HepG2 (cell line): ENCODE measurements around the gene RNASE4. TPM values are rescaled to one million over a fixed set of nuclear protein-coding genes. Genes with fewer than 3 reads are reported as not detected.
"Not testable (repeated sequence)": the region's sequence is repeated elsewhere in the genome, so short reads cannot be mapped to it uniquely, and the experiment has no call there.

ENCODE experiments used
- ATAC-seq: fragments of 200-7000 bp; cut with Tn5 transposase; 3 replicates; pipeline ENCODE4 v1.9.1; 2020; ENCODE audit warnings: mild to moderate bottlenecking, moderate library complexity
- BruUV-seq: library from RNA; stranded (reverse); fragments of 400-500 nt; replicated peaks from 2 replicates; lab custom pipeline; 2021; lab: Mats Ljungman, UMichigan
- CTCF ChIA-PET: fragments of 300-600 bp; formaldehyde crosslinking; extraction: SDS; loops from one replicate; lab custom pipeline; 2021; ENCODE audit warnings: low total read pairs, inconsistent platforms, low intra/inter-chr PET ratio; lab: Yijun Ruan, JAX
- POLR2A ChIA-PET: fragments of 350-600 bp; sonication (Branson Sonifier 250); formaldehyde crosslinking; loops from one replicate; lab custom pipeline; 2020; ENCODE audit warnings: antibody characterized with exemption, inconsistent platforms; lab: Yijun Ruan, JAX
- DNase-seq: peaks from one replicate; pipeline ENCODE4 v3.0.0-alpha.2; 2015; ENCODE audit warnings: low spot score
- FAIRE-seq: peaks from 3 replicates; lab custom pipeline; 2011; peaks lifted over from hg19 to GRCh38; lab: Jason Lieb, UNC
- H2AFZ ChIP-seq: one replicate; pipeline ENCODE4 v1.6.1; 2011; ENCODE audit warnings: low read length, inconsistent platforms
- H3K27ac ChIP-seq: fragments of 300-600 bp; 3 replicates; pipeline ENCODE4 v1.8.0; 2011; ENCODE audit warnings: mixed run types, mild to moderate bottlenecking, mixed read lengths, low read length, inconsistent platforms; ENCODE audit not compliant: insufficient read depth; ENCODE audit errors: extremely low read length
- H3K27me3 ChIP-seq, 2 experiments: fragments of 200-600 bp in 1 of 2; 2 replicates in 1 of 2; 3 replicates in 1 of 2; pipeline versions ENCODE4 v1.6.0 to v1.8.0; 2011; ENCODE audit warnings: low read length in 2 of 2, mild to moderate bottlenecking in 2 of 2, moderate library complexity in 2 of 2, inconsistent platforms in 1 of 2; ENCODE audit not compliant: insufficient read depth in 2 of 2, control insufficient read depth in 1 of 2
- H3K36me3 ChIP-seq, 2 experiments: fragments of 200-600 bp in 1 of 2; replicated peaks in 1 of 2; 2 replicates in 1 of 2; 3 replicates in 1 of 2; pipeline versions ENCODE4 v1.5.1 to v1.8.0; 2011; ENCODE audit warnings: low read length in 2 of 2, inconsistent platforms in 1 of 2; ENCODE audit not compliant: insufficient read depth in 2 of 2, control insufficient read depth in 1 of 2
- H3K4me1 ChIP-seq: 2 replicates; pipeline ENCODE4 v1.5.1; 2012; ENCODE audit warnings: low read length, inconsistent platforms; ENCODE audit not compliant: insufficient read depth
- H3K4me2 ChIP-seq: 2 replicates; pipeline ENCODE4 v1.6.0; 2011; ENCODE audit warnings: low read depth, low read length, inconsistent platforms
- H3K4me3 ChIP-seq, 3 experiments: fragments of 200-600 bp in 1 of 3; sonication (generic), shearing (Covaris generic) in 1 of 3; replicated peaks in 1 of 3; 2 replicates each; pipeline ENCODE4 v1.5.1; 2011 to 2016; ENCODE audit warnings: low read length in 3 of 3, inconsistent platforms in 2 of 3, low read depth in 2 of 3, mild to moderate bottlenecking in 2 of 3, control low read depth in 1 of 3, mixed read lengths in 1 of 3; ENCODE audit not compliant: insufficient read depth in 1 of 3
- H3K79me2 ChIP-seq: one replicate; pipeline ENCODE4 v1.6.1; 2011; ENCODE audit warnings: low read length, inconsistent platforms; ENCODE audit not compliant: insufficient read depth
- H3K9ac ChIP-seq: 2 replicates; pipeline ENCODE4 v1.6.0; 2011; ENCODE audit warnings: mild to moderate bottlenecking, low read depth, low read length, inconsistent platforms; ENCODE audit not compliant: insufficient read depth
- H3K9me3 ChIP-seq: 2 replicates; pipeline ENCODE4 v1.5.1; 2012; ENCODE audit warnings: mild to moderate bottlenecking, low read length
- H4K20me1 ChIP-seq: 2 replicates; pipeline ENCODE4 v1.6.0; 2011; ENCODE audit warnings: inconsistent platforms, mild to moderate bottlenecking, low read length, moderate library complexity; ENCODE audit not compliant: insufficient read depth
- FOXC1 ChIP-seq: sonication (generic); formaldehyde crosslinking; IDR thresholded peaks from 2 replicates; pipeline ENCODE4 v1.8.0; 2022; ENCODE audit warnings: mild to moderate bottlenecking, missing genetic modification reagents, borderline replicate concordance
- GABPB1 ChIP-seq: IDR thresholded peaks from 2 replicates; pipeline ENCODE4 v1.6.1; 2016; ENCODE audit warnings: mild to moderate bottlenecking, missing genetic modification reagents, moderate library complexity, missing compliant biosample characterization
- HIVEP1 ChIP-seq: sonication (generic); formaldehyde crosslinking; IDR thresholded peaks from 2 replicates; pipeline ENCODE4 v1.4.0; 2020; ENCODE audit warnings: mild to moderate bottlenecking, missing genetic modification reagents
- HOXA7 ChIP-seq: sonication (generic); formaldehyde crosslinking; IDR thresholded peaks from 2 replicates; pipeline ENCODE4 v1.8.1; 2022; ENCODE audit warnings: mild to moderate bottlenecking, missing genetic modification reagents, moderate library complexity
- KDM5B ChIP-seq: sonication (generic); formaldehyde crosslinking; IDR thresholded peaks from 2 replicates; pipeline ENCODE4 v1.4.0; 2020; ENCODE audit warnings: missing genetic modification reagents, mild to moderate bottlenecking, borderline replicate concordance
- TOE1 ChIP-seq: sonication (generic); formaldehyde crosslinking; IDR thresholded peaks from 2 replicates; pipeline ENCODE4 v1.4.0; 2020; ENCODE audit warnings: mild to moderate bottlenecking, missing genetic modification reagents
- WGBS: methylation state at CpG from one replicate; pipeline ENCODE4 v1.1.6; 2017; ENCODE audit warnings: low lambda C conversion rate; 5-methylcytosine and 5-hydroxymethylcytosine counted together
- in situ Hi-C: cut with HindIII; loops from 2 replicates; pipeline ENCODE4 v1.10.0; 2017; ENCODE audit warnings: low pct_unique_long_range_greater_than_20kb; ENCODE audit not compliant: extremely low pct_ligation_motif_present
- intact Hi-C: fragments of 100-400 bp; cut with micrococcal nuclease; formaldehyde crosslinking; loops from one replicate; pipeline ENCODE4 v1.10.0; 2022; ENCODE audit not compliant: unreplicated experiment
- polyA plus RNA-seq, 8 experiments: library from polyadenylated mRNA; depleted of rRNA in 3 of 8; stranded (reverse) in 7 of 8; unstranded in 1 of 8; fragments of >200 nt; fragmentation: Illumina TruSeq in 4 of 8; extraction: Trizol in 4 of 8; gene quantifications; 2 replicates each; pipeline versions ENCODE4 v1.2.1 to v1.2.3, GENCODE V29; 2011 to 2016; ENCODE audit warnings: low read depth in 4 of 8, missing spikeins in 1 of 8, mixed read lengths in 1 of 8; ENCODE audit not compliant: insufficient read depth in 1 of 8
- total RNA-seq, 5 experiments: library from RNA; depleted of rRNA; stranded (reverse); fragments of >200 nt; fragmentation: Illumina TruSeq; extraction: Trizol; gene quantifications; 2 replicates each; pipeline ENCODE4 v1.2.3, GENCODE V29; 2016; ENCODE audit warnings: low read depth in 1 of 5
- TF ChIP-seq, protein P1 (sequence below): sonication (generic); formaldehyde crosslinking; conservative IDR thresholded peaks from 2 replicates; pipeline ENCODE4 v1.4.0; 2020; ENCODE audit warnings: missing genetic modification reagents
- TF ChIP-seq, protein P2 (sequence below): sonication (generic); formaldehyde crosslinking; IDR thresholded peaks from 2 replicates; pipeline ENCODE4 v1.5.0; 2020; ENCODE audit warnings: missing genetic modification reagents

The RNASE4 gene
- total and polyA plus RNA-seq, 2 of the 13 experiments (the other 11 are each of a cell fraction or from before 2014, with no cell fraction given) = 109 to 983 TPM

DNA sequence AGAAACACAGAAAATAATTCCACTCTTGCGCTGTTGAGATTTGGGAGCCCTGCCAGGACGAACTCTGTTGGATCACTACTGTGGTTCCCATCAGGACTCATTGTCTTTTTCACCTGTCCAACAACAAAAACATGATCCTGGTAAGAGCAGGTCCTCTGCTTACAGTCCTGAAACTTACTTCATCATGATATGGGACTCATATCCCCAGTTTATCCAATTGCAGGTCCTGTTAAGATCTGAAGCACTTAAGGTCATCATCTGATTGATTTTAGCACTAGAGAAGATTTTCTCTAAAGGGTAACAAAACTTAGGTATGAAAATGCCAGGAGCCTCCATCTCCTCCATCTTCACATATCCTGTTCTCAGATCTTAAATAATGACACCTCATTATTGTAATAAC lies 42.8 kb upstream of the RNASE4 start, which contains the start of gene OR6S1:
TSS of gene OR6S1 (minus strand) at position 101 of the 400 bp plus-strand sequence. CDS start at position 101, 0 bp downstream.
- ChIA-PET POLR2A (no interaction called here), CTCF (no interaction called here)
- H3K9me3 ChIP-seq = no peaks in the 10 kb centered on the region
- no peak for ATAC-seq
- BruUV-seq = no TSS peak
- no peaks in the 10 kb centered on the region for H3K4me1 ChIP-seq
- no peak within 1 kb of the TSS for H3K4me3 ChIP-seq
- no peaks in the 10 kb centered on the region for H3K36me3 ChIP-seq
- 55% methylated on average over 2 of the region's 2 CpGs for WGBS
- H3K27me3 ChIP-seq = peaks cover 0 to 6% of the 10 kb centered on the region in 2 experiments; a peak in 2 of 5 replicates
- no peak within 1 kb of the TSS for H3K4me2 ChIP-seq
- DNase-seq = no peak
- intact Hi-C loops = no loop called here
- H3K79me2 ChIP-seq = no peaks in the 10 kb centered on the region
- H4K20me1 ChIP-seq = no peaks in the 10 kb centered on the region
- no peak within 1 kb of the TSS for H2AFZ ChIP-seq
- H3K9ac ChIP-seq = no peak within 1 kb of the TSS
- in situ Hi-C loops = no loop called here
- TF ChIP-seq HOXA7 (CRISPR knock-in tag) (no peak), KDM5B (no peak)
- no peak for FAIRE-seq
- no peak within 1 kb of the TSS for H3K27ac ChIP-seq

DNA sequence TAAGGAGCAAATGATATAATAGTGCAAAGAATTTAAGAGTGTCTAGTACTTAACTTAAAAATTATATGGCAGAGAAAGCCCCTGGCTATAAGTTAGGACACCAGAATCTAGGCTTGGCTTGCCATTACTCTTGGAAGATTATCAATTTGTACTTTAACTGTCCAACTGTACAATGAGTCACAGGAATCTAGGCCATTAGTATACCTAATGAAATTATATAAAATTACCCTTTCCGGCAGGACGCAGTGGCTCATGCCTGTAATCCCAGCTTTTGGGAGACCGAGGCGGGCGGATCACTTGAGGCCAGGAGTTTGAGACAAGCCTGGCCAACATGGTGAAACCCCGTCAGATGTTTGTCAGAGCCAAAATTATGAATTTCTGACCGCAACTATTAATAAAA lies 42.2 kb upstream of the RNASE4 start:
- no peak overlapping the region for H3K4me3 ChIP-seq
- H3K9me3 ChIP-seq = no peaks in the 10 kb centered on the region
- intact Hi-C loops (no loop called here), in situ Hi-C loops (no loop called here)
- H3K27ac ChIP-seq = no peak overlapping the region
- no peak for ATAC-seq
- no TSS peak for BruUV-seq
- no peaks in the 10 kb centered on the region for H3K79me2 ChIP-seq
- FAIRE-seq = no peak
- H3K27me3 ChIP-seq = peaks cover 0 to 6% of the 10 kb centered on the region in 2 experiments; a peak in 2 of 5 replicates
- no peaks in the 10 kb centered on the region for H3K4me1 ChIP-seq
- H3K36me3 ChIP-seq = no peaks in the 10 kb centered on the region
- 70% methylated on average over 7 of the region's 7 CpGs for WGBS
- POLR2A ChIA-PET = no interaction called here
- no peaks in the 10 kb centered on the region for H4K20me1 ChIP-seq
- TF ChIP-seq, protein P1, sequence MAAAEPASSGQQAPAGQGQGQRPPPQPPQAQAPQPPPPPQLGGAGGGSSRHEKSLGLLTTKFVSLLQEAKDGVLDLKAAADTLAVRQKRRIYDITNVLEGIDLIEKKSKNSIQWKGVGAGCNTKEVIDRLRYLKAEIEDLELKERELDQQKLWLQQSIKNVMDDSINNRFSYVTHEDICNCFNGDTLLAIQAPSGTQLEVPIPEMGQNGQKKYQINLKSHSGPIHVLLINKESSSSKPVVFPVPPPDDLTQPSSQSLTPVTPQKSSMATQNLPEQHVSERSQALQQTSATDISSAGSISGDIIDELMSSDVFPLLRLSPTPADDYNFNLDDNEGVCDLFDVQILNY (CRISPR knock-in tag) = no peak
- TF ChIP-seq GABPB1 (CRISPR knock-in tag) (no peak), HIVEP1 (CRISPR knock-in tag) (no peak), TOE1 (CRISPR knock-in tag) (no peak), FOXC1 (CRISPR knock-in tag) (no peak)
- TF ChIP-seq, protein P2, sequence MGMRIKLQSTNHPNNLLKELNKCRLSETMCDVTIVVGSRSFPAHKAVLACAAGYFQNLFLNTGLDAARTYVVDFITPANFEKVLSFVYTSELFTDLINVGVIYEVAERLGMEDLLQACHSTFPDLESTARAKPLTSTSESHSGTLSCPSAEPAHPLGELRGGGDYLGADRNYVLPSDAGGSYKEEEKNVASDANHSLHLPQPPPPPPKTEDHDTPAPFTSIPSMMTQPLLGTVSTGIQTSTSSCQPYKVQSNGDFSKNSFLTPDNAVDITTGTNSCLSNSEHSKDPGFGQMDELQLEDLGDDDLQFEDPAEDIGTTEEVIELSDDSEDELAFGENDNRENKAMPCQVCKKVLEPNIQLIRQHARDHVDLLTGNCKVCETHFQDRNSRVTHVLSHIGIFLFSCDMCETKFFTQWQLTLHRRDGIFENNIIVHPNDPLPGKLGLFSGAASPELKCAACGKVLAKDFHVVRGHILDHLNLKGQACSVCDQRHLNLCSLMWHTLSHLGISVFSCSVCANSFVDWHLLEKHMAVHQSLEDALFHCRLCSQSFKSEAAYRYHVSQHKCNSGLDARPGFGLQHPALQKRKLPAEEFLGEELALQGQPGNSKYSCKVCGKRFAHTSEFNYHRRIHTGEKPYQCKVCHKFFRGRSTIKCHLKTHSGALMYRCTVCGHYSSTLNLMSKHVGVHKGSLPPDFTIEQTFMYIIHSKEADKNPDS (CRISPR knock-in tag) = no peak
- H3K9ac ChIP-seq = no peak overlapping the region
- CTCF ChIA-PET = no interaction called here
- no peak for DNase-seq
- H3K4me2 ChIP-seq = no peak overlapping the region
- no peak overlapping the region for H2AFZ ChIP-seq

DNA sequence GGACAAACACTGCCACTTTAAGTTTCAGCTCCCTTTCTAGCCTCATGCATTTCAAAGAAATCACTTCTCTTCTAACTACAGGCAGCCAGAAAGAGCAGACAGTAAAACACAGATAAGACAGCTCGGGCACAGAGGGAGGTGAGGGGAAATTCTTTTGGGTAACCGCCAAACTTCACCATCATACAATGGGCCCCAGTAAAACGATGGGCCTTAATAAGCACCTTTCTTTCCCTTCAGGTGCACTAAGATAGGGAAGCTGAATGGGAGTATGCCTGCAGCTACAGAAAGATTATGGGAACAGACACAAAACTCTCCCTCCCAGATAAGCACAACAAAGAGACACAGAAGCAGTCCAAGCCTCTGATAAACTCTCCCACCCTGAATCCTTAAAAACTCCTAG lies 41.6 kb upstream of the RNASE4 start:
- intact Hi-C loops = not testable (repeated sequence)

More for the DNA sequence above, 41.6 kb upstream of the RNASE4 start:
- FAIRE-seq, H3K27me3 ChIP-seq, H3K4me1 ChIP-seq, BruUV-seq, CTCF ChIA-PET, H3K27ac ChIP-seq, POLR2A ChIA-PET, ATAC-seq, H3K79me2 ChIP-seq, H3K9me3 ChIP-seq, H3K9ac ChIP-seq, H4K20me1 ChIP-seq, H2AFZ ChIP-seq, in situ Hi-C loops, DNase-seq, H3K4me2 ChIP-seq, H3K4me3 ChIP-seq, H3K36me3 ChIP-seq: not testable (repeated sequence)
- WGBS = 5% methylated on average over 3 of the region's 3 CpGs
